Left colon (tissue), 2 donors: ENCODE results near the gene RNASE11. TPM values are rescaled to one million over a fixed set of nuclear protein-coding genes. Genes with fewer than 3 reads are reported as not detected.
"Not testable (repeated sequence)": the region's sequence is repeated elsewhere in the genome, so short reads cannot be mapped to it uniquely, and the experiment has no call there.

Experiments used
- ATAC-seq: fragments of 200-7000 bp; cut with Tn5 transposase; one replicate; pipeline ENCODE4 v1.9.1; 2020; ENCODE audit warnings: mild to moderate bottlenecking, moderate library complexity
- DNase-seq, 2 donors: peaks; one replicate each; pipeline ENCODE4 v3.0.0-alpha.2; 2020
- intact Hi-C, 2 donors: fragments of 100-400 bp; cut with DNase I in 1 of 2; cut with micrococcal nuclease in 1 of 2; formaldehyde crosslinking; loops; one replicate each; pipeline versions ENCODE4 v1.11.2 to v1.14.0; 2022; cut with DNase I, micrococcal nuclease
- long read RNA-seq: library from polyadenylated mRNA; unstranded; transcript quantifications from one replicate; pipeline ENCODE4 v2.0.0, GENCODE V29; 2021
- total RNA-seq, 2 donors: library from RNA; stranded (reverse); fragmentation: NEBNext Ultra II Directional; extraction: Animal tissue kit (Norgen Biotek cat#: 25700); gene quantifications; one replicate each; pipeline ENCODE4 v1.2.1, GENCODE V29; 2021
- donor health status: DM: no; HTN: no; CAD: no.
- donor health status: DM: yes; HTN: yes; CAD: no.

Gene RNASE11
- total RNA-seq: not detected
- long read RNA-seq: 0 reads

DNA sequence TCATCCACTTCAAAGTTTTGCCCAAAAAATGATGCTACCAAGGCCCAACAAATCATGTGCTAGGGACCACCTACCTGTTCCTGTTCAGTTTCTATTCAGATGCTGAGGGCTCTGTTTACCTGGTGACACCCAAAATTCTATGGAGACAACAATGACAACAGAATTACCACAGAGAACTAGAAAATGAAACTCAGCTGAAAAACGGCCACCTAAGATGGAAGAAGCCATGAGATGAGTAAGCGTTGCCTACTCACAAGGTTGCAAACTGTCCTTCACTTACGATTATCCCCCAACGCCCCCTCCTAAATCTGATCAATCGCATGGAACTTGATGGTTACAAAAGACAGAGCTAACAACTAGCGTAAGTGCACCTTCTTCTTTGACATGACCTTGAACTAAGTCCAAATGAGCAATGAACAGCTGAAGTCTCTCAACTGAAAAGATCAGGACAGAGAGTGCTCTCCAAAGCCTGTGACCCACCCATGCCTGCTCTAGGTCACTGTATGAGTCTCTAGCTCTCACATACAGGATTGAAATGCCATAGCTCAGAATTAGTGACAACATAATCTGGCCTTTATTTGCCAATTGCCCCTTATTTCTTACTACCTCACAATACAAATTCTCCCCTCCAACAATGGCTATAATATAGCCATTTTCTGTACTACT is at the start of gene RNASE11:
TSS of gene RNASE11 (minus strand) at position 513 of the 666 bp plus-strand sequence.
- intact Hi-C loops: no loop called here

DNA sequence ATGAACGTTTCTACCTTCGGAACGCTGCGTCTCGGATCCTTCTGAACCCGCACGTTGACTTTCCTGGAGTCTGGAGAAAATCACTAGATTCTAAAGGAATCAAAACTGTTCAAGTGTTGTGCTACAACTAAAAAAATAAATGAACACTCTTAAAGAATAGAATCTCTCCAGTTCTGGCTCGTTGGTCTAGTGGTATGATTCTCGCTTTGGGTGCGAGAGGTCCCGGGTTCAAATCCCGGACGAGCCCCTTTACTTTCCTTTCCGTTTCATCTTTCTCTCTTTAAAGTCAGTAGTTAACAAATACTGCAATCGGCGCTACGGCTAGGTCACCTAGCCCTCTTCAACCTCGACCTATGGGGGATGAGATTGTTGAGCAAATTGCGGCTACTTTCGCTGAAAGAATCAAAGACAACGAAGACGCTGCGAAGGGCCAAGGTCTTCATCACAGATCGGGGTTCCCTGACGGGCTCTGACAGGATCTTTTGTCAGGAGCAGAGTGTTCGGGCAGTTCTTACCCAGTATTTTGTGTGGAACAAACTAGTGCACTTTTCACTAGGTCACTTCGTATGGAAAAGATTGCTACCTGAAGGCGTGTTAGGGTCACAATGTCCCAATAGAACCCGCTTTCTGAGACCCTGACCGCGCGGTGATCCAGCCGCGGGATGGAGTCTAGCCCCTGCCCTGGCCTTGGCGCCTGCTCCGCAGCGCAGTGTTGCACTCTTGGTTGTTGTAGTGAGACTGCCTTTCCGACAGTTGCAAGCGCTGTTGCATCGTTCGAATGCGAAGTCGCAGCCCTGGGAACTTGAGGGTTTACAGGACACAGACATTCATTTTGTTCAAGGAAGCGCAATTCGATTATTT is 45.3 kb upstream of the RNASE11 start:
- no peak for DNase-seq
- intact Hi-C loops: no loop called here
- ATAC-seq: peak; percentile 49

More for the DNA sequence above, at the start of gene RNASE11:
- ATAC-seq (no peak), DNase-seq (no peak)

DNA sequence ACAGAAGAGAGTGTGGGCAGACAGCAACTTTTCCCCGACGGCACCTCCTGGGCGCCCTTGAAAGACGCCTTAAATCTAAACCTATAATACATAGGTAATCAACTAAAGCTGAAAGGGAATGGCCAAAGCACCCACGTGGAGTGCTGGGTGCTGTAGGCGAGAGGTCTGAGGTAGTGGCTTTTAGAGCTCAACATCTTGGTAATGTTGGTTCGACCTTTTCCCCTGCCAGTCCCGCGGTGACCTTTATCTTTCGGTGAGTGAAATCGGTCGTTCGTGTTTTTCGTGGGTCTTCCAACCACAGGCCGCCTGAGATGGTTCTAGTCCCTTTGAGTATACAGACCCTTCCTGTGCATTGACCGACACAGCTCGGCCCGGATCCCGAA is 44.6 kb upstream of the RNASE11 start:
- peak; percentile 15 for ATAC-seq

GRCh38 chr14:20631880-20632389 is 44.1 kb upstream of the RNASE11 start:
- intact Hi-C loops: no loop called here
- ATAC-seq (peak; percentile 82), DNase-seq (peak; percentile 72 to 81)

More for the DNA sequence above, 44.6 kb upstream of the RNASE11 start:
- no peak for DNase-seq
- intact Hi-C loops: no loop called here

- DNase-seq (peak in 1 of 2 donors; percentile 50), ATAC-seq (peak; percentile 53)
- intact Hi-C loops: no loop called here
These were observed 43.5 kb upstream of the RNASE11 start for GRCh38 chr14:20631023-20631879.

DNA sequence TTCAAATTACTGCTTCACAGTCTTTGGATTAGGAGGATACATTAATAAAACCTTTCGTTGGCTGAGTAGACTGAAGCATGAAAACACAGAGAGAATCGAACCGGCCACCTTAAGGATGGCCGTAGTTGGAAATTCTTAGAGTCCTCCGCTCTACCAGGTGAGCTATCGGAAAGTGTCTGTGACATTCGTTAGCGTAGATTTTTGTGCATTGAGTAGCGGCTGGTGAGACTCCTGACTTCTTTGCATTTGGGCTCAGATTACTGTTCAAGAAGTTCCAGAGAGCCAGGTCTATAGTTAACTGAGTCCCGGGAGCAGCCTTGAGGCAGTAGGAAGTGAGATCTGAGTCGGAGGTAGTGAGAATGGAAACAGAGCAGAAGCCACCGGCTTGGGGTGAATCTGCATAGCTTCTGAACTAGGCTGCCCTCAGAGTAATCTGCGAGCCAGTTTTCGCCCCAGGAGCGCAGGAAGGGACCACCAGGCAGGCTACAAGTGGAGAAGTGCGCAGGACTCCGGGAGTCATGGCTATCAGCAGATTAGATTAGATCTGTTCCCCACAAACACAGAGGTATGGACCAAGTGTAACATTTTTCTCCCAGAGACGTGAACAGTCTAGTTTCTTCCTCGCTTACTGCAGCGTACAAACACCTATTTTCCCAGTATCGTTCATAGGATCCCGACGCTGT is 42.7 kb upstream of the RNASE11 start:
- intact Hi-C loops: no loop called here
- ATAC-seq: peak; percentile 60
- no peak for DNase-seq

GRCh38 chr14:20628063-20628854 is 40.5 kb upstream of the RNASE11 start:
- intact Hi-C loops: no loop called here
- no peak for ATAC-seq
- DNase-seq: no peak

DNA sequence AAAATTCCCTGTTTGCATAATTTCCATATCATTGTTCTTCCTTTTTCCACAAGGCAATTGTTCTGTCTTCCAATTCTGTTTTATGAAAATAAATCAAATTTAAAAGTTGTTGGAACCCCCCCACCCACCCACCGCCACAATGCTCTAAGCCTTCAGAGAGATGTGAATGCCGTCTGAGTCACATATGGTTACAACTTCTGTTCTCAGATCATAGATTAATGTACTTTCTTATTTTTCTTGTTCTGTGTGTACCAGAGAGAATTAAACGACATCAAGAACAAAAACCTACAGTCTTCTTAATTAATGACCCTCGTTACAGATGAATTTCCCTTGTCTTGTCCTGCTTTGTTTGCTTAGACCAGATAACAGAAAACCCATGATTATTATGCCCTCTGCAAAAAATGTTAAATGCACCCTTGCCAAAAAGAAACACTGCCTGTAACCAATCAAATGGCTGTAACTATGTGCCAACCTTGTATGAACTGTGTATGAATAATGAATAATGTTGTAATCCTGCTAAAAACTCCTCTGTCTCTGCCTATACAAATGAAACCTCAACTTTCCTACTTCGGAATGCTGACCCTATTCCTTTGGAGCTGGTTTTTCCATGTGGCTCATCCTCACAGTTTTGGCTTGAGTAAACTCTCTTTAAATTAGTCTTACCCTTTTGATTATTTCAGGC is 39.7 kb upstream of the RNASE11 start:
- DNase-seq (no peak), ATAC-seq (no peak)
- intact Hi-C loops: no loop called here

DNA sequence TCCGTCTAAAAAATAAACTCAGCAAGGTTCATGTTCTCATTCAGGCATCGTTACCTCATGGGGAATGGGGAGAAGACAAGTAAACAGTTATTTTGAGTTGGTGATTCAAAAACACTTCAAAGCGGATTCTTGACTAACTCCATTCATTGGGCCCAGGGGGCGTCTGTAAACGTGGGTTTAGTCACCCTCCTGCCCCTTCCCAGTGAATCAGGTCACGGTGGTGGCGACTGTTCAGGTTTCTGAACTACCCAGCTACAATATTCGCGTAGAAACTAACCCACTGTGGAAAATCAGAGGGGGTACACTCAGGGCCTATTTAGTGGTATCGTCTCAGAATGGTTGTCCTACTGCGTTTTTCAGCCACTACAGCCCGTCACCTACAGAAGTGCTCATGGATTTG is 38.5 kb upstream of the RNASE11 start:
- intact Hi-C loops: no loop called here
- no peak for DNase-seq
- no peak for ATAC-seq

DNA sequence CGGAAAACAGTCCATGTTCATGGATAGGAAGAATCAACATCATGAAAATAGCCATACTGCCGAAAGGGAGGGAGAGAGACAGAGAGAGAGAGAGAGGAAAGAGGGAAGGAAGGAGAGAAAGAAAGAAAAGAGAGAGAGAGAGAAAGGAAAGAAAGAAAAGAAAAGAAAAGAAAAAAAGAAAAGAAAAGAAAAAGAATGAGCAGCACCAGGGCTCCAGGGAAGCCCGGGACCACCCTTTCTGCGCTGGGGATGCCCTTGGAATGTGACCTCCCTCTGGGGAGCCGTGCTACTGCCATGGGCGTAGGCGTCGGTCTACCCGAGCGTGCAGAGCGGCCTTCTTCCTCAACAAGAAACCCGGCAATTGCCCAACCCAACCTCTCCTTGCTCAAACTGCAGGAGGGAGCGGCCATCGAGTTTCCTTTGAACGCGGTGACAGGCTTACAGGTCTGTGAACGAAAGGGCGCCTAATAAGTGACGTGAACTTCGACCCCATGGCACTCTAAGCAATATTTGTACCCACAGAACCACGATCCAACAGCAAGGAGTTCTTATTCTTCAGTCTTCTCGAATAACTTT is 36.8 kb upstream of the RNASE11 start:
- DNase-seq (peak; percentile 79 to 86), ATAC-seq (peak; percentile 98)
- intact Hi-C loops: no loop called here

DNA sequence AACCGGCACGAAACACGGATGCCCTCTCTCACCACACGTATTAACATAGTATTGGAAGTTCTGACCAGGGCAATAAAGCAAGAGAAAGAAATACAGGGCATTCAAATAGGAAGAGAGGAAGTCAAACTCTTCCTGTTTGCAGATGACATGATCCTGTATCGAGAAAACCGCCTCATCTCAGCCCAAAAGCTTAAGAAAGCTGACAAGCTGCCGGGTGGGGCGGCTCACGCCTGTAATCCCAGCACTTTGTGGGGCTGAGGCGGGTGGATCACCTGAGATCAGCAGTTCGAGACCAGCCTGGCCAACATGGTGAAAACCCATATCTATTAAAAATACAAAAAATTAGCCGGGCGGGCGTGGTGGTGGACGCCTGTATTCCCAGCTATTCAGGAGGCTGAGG is 36.0 kb upstream of the RNASE11 start:
- DNase-seq (no peak), ATAC-seq (no peak)
- intact Hi-C loops: no loop called here

DNA sequence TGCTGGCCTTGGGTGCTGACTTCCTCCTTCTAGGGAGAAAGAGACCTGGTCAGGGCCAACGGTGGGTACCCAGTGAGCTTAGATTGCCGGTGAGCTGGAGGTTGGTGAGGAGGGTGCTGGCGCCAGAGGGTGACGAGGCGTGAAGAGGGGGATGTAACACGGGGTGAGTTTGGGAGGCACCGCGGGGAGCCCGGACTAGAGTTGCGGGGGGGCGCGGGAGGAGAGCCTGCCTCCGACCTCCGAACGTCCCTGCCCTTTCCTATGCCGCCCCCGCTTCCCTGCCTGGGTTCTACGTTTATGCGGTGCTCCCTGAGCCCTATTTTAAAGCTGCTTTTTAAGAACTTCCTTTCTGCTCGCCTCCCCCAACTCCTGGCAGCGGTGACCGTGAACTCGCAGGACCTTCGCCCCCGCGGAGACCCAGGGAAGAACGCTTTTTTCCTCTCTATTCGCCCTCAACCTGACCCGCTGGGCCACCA is 35.1 kb upstream of the RNASE11 start:
- ATAC-seq (no peak), DNase-seq (no peak)
- intact Hi-C loops: no loop called here

- ATAC-seq (peak; percentile 55), DNase-seq (no peak)
- intact Hi-C loops: no loop called here
These were observed 33.1 kb upstream of the RNASE11 start for GRCh38 chr14:20620798-20621478.

DNA sequence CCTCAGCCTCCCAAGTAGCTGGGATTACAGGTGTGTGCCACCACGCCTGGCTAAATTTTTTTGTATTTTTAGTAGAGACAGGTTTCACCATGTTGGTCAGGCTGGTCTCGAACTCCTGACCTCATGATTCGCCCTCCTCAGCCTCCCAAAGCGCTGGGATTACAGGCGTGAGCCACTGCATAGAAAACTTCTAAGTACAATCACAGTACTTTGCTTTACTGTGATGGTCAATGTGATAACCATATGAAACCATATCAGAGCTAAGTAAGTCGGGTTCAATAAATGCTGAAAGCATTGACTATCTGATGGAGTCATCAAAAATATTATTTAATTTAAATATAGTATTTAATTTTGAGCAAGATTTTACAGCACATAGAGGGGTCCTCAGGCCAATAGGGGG is 31.9 kb upstream of the RNASE11 start:
- intact Hi-C loops: loop anchor here (10.0 kb wide), 2 partner anchors 65 to 355 kb away; partner anchors contain the start of genes ANG (in 1 of the 2) and RNASE4 (in 1 of the 2)
- DNase-seq, ATAC-seq: not testable (repeated sequence)

GRCh38 chr14:20618271-20618749 is 30.5 kb upstream of the RNASE11 start:
- intact Hi-C loops: loop anchor here (10.0 kb wide), 2 partner anchors 66 to 356 kb away; partner anchors contain the start of genes ANG (in 1 of the 2) and RNASE4 (in 1 of the 2)
- ATAC-seq (no peak), DNase-seq (no peak)
